Uterus (tissue), 2 donors: Measurements from ENCODE around the gene CAMK2G.

Source experiments
- CTCF ChIP-seq, 4 experiments: fragments of 200-600 bp in 2 of 4; fragments of 450-650 bp in 2 of 4; sonication (generic) in 2 of 4; IDR thresholded peaks; one replicate each; pipeline ENCODE4 v1.5.1; 2016 to 2019; ENCODE audit warnings: antibody characterized with exemption in 4 of 4, mild to moderate bottlenecking in 2 of 4, moderate library complexity in 1 of 4
- POLR2A ChIP-seq, 2 donors: fragments of 450-650 bp; IDR thresholded peaks; one replicate each; pipeline ENCODE4 v1.6.1; 2016; ENCODE audit warnings: antibody characterized with exemption in 2 of 2, mild to moderate bottlenecking in 1 of 2, moderate library complexity in 1 of 2

DNA sequence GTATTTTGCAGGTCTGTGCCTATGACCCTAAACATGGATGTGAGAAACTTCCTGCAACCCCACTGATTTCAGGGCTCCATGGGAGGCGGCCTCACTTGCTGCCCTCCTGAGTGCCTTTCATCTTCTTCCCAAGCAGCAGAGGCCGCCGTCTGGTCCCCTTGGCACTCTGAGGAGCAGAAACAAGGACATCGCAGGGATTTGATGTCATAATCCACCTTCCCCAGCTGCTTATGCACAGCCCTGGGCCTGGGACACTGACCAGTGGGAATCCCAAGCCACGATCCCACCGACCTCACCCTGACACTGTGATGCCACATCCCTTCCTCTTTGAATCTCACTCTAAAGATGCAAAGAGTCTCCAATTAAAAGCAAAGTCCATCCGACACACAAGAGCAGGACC, 7.7 kb downstream of the CAMK2G start:
- TF ChIP-seq CTCF (IDR thresholded peaks at IDR 0.05) (no peak), POLR2A (IDR thresholded peaks at IDR 0.05) (no peak)
